ENCODE data around the gene NT5DC2. TPM values are rescaled to one million over a fixed set of nuclear protein-coding genes. Genes with fewer than 3 reads are reported as not detected.

Gene NT5DC2
- total RNA-seq, 1 experiment from 2014 or later: 50.0 TPM

DNA sequence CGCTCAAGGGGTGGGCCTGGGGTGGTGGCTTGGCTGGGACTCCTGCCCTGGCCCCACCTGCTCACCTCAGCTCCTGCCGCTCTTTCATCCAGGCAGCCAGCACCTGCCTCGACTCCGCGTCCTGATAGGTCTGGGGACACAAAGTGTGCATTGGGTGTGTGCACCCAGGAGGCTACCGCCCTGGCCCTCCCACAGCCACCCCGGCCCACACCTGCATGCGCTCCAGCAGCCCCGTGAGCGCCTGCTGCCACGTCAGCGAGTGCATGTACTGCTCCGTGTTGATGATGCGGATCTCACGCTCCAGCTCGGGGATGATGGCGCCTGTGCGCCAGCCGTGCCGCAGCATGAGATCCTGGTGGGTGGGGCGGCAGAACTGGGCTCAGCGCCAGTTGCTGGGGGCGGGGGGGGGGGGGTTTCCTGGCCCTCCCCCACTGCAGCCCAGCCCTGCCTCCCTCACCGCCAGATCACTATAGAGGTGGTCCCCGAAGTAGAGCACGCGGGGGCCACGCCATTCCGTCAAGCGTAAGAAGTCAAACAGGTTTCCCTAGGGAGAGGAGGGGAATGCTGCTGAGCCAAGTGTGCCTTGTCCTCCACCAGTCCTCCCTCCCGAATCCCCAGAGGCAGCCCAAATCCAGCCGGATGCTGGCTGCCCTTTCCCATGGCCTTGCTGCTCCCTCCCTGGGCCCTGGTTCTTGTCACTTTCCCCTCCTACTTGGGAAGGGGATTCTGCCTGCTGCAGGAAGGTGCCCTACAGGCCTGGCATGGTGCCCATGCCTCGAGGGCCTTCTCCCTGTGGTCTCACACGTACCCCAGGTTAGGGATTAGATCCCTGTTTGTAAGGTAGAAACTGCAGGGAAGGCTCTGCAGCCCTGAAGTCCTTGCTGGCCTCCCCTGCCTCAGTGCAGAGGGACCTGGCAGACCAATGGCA is 8.6 kb downstream of the NT5DC2 start:
- DNase-seq (ENCODE audit: low read depth): no peak

DNA sequence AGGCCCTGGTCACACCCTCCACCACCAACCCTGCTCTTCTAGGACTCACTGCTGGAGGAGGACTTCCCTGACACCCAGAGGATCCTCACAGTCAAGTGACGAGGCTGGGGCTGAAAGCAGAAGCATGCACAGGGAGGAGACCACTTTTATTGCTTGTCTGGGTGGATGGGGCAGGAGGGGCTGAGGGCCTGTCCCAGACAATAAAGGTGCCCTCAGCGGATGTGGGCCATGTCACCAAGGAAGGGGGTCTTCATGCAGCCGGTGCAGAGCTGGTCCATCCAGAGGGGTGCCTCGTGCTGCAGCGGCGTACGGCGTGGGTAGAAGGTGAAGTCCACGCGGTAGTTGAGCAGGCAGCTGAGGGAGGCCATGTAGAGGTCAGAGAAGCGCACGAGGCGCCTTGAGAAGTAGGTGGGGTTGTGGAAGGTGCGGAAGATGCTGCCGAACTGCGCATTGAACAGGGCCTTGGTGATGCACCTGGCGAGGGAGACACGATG is 9.4 kb downstream of the NT5DC2 start:
- no peak for DNase-seq (ENCODE audit: low read depth)

- no peak for DNase-seq (ENCODE audit: low read depth)
These were observed 10.0 kb downstream of the NT5DC2 start for GRCh38 chr3:52523386-52524257.

- no peak for DNase-seq (ENCODE audit: low read depth)
These were observed 10.9 kb downstream of the NT5DC2 start for GRCh38 chr3:52522651-52523251.

DNA sequence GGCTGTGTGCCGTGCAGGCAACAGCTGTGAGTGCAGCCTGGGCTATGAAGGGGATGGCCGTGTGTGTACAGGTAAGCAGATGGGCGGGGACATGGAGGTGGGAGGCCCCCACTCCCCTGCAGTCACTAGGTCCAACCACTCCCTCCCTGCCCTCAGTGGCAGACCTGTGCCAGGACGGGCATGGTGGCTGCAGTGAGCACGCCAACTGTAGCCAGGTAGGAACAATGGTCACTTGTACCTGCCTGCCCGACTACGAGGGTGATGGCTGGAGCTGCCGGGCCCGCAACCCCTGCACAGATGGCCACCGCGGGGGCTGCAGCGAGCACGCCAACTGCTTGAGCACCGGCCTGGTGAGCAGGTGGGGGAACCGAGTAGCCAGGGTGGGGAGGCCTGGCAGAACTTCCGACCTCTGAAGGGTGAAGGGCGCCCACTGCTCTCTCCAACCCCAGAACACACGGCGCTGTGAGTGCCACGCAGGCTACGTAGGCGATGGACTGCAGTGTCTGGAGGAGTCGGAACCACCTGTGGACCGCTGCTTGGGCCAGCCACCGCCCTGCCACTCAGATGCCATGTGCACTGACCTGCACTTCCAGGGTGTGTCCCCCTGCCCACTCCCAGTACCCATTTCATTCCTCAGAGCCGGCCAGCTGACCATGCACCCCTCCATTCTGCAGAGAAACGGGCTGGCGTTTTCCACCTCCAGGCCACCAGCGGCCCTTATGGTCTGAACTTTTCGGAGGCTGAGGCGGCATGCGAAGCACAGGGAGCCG is 11.6 kb downstream of the NT5DC2 start:
- DNase-seq (ENCODE audit: low read depth): no peak

DNA sequence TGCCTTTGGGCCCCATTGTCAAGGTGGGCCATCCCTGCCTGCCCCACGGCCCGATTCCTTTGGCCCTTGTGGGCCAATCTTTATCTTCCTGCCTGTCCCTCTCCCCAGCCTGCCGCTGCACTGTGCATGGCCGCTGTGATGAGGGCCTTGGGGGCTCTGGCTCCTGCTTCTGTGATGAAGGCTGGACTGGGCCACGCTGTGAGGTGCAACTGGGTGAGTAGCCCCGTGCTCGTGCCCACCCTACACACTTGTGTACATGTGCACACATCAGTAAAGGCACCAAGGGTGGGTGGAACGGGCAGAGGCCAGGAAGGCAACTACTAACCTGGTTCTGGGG is 12.2 kb downstream of the NT5DC2 start:
- DNase-seq (ENCODE audit: low read depth): no peak

- DNase-seq (ENCODE audit: low read depth): no peak
These were observed 12.8 kb downstream of the NT5DC2 start for GRCh38 chr3:52520716-52521487.

- DNase-seq (ENCODE audit: low read depth): no peak
These were observed 13.5 kb downstream of the NT5DC2 start for GRCh38 chr3:52520141-52520667.

DNA sequence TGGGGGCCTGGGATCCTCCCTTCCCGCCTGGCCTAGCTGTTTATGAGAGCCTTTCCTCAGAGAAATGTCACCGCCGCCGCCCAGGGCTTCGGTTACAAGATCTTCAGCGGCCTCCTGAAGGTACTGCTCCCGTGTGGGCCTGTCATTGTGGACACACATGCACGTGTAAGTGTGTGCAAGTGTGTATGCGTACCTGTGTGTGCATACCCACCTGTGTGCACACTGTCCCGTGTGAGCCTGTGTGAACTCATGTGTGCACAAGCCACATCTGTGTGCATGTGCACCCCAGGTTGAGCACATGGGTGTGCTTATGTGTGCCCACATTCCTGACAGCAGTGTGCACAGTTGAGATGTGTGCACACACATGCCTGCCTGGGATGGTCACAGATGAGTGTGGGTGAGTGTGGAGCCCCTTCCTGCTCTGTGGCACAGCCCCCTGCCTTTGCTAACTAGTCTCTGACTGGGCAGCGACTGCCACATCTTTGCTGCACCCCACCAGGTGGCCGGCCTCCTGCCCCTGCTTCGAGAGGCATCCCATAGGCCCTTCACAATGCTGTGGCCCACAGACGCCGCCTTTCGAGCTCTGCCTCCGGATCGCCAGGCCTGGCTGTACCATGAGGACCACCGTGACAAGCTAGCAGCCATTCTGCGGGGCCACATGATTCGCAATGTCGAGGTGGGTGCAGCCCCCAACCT is 14.1 kb downstream of the NT5DC2 start:
- no peak for DNase-seq (ENCODE audit: low read depth)

DNA sequence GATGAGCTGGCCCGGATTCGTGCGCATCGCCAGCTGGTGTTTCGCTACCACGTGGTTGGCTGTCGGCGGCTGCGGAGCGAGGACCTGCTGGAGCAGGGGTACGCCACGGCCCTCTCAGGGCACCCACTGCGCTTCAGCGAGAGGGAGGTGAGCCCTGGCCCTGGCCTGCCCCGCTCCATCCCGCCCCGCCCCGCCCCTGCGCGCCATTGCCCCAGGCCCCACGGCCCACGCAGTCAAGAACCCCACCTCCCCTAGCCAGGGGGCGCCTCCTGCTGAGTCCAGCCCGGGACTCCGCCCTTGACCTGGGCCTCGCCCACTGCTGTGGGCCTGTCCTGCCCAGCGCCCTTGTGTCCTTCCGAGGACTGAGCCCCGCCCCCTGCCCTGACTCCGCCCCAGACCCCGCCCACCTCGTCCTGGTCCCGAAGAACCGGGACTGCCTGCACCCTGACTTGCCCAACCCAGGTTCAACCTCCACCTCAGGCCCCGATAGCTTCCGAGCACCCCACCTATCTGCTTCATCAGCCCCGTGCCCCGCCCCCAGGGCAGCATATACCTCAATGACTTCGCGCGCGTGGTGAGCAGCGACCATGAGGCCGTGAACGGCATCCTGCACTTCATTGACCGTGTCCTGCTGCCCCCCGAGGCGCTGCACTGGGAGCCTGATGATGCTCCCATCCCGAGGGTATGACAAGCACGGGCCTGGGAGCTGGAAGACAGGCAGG is 14.8 kb downstream of the NT5DC2 start:
- DNase-seq (ENCODE audit: low read depth): no peak

DNA sequence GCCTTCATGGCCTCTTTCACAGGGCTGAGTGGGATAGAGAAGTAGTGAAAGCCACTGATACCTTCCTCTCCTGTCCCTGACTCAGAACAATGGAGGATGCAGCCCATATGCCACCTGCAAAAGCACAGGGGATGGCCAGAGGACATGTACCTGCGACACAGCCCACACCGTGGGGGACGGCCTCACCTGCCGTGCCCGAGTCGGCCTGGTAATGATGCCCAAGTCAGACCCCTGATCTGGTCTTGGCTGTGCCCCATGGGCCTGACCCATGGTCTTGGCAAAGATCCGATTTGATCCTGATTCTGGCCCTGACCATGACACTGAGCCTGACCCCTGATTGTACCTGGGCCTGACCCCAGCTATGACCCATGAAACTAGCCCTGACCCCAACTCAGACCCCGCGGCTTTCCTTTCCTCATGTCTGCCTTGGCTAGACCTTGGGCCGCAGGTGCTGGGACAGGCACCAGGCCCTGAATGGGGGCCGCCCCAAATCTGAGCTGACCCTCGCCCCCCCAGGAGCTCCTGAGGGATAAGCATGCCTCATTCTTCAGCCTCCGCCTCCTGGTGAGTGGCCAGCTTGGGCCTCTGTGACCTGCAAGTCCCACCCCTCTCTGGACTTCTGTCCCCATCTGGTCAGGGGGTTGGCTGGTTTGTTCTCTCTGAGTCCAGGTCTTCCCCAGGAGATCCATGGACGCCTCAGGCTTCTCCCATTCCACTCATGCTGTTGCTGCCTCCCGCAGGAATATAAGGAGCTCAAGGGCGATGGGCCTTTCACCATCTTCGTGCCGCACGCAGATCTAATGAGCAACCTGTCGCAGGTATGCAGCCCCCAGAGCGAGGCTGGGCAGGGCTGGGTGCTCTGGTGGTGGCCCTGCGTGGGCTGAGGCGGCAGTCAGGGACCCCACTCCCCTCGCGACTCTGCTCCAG is 15.6 kb downstream of the NT5DC2 start:
- no peak for DNase-seq (ENCODE audit: low read depth)

GRCh38 chr3:52516509-52517195 is 17.0 kb downstream of the NT5DC2 start:
- DNase-seq (ENCODE audit: low read depth): no peak

GRCh38 chr3:52515192-52515591 is 18.5 kb downstream of the NT5DC2 start:
- DNase-seq (ENCODE audit: low read depth): no peak

DNA sequence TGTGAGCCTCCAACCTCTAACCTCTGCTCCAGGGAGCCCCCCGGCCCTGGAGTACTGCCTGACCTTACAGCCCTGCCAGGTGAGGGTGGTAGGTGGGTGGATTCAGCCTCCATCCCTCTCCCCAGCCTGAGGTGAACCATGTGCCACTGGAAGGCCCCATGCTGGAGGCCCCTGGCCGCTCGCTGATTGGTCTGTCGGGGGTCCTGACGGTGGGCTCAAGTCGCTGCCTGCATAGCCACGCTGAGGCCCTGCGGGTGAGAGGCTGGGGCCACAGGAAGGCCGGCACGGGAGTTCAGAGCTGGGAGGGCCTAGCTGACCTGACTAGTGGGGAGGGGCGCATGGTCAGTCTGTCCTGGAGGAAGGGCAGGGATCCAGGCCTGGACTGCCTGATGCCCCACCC is 19.1 kb downstream of the NT5DC2 start:
- DNase-seq (ENCODE audit: low read depth): no peak

GRCh38 chr3:52513281-52513680 is 20.4 kb downstream of the NT5DC2 start:
- no peak for DNase-seq (ENCODE audit: low read depth)

- DNase-seq (ENCODE audit: low read depth): no peak
These were observed 20.9 kb downstream of the NT5DC2 start for GRCh38 chr3:52512727-52513126.

GRCh38 chr3:52512105-52512504 is 21.6 kb downstream of the NT5DC2 start:
- no peak for DNase-seq (ENCODE audit: low read depth)

Measured in M059J (cell line).